Measurements from ENCODE around the gene NAB1. TPM values are rescaled to one million over a fixed set of nuclear protein-coding genes. Genes with fewer than 3 reads are reported as not detected.

Gene NAB1
- total RNA-seq, 1 experiment from 2014 or later = 36.9 TPM

DNA sequence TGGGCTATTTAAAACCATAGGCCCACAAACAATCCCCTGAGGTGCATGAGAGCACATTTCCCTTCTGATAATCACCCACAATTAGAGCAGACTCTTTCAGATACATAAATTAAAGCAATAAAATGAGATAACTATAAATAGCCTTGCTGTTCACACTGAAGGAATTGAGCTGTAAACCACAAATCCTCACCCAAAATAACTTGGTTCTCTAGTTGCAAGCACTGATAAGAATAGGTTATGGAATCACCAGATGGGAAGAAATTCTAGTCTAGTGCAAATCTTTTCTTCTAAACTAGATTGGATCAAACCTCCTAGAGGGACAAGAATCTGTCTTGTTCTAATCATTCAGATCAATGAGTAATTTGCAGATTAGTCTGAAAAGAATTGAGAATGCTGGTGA is 64.6 kb downstream of the NAB1 start:
- no peaks in the 10 kb centered on the region for H4K20me1 ChIP-seq (ENCODE audit: control insufficient read depth, insufficient read depth, insufficient read length)
- Mint-ChIP-seq H3K4me1 (peaks cover 0 to 4% of the 10 kb centered on the region in 2 experiments; a peak in 2 of 4 replicates), H3K9me3 (peaks cover 6 to 9% of the 10 kb centered on the region in 2 experiments; a peak in 4 of 5 replicates), H3K27me3 (ENCODE audit: low read depth) (peaks cover 1% of the 10 kb centered on the region), H3K36me3 (ENCODE audit: insufficient read depth in 1 of 3, low read depth in 3 of 3) (peaks cover under 1 to 8% (median under 1%) of the 10 kb centered on the region in 3 experiments; a peak in 6 of 7 replicates), H3K4me3 (no peak overlapping the region), H3K27ac (no peak overlapping the region)
- no peak overlapping the region for H2BK5ac ChIP-seq (ENCODE audit: insufficient read length, low read length)
- no peak overlapping the region for H4K8ac ChIP-seq (replicated peaks; ENCODE audit: insufficient read length, low read depth, low read length)
- H3K23me2 ChIP-seq (ENCODE audit: insufficient read length, low read depth, low read length, poor library complexity, severe bottlenecking) = no peaks in the 10 kb centered on the region
- no peak overlapping the region for H2BK15ac ChIP-seq (ENCODE audit: low read depth, low read length)
- no peak overlapping the region for H4K91ac ChIP-seq (ENCODE audit: insufficient read length, low read depth, low read length)
- no peaks in the 10 kb centered on the region for H3K79me1 ChIP-seq (ENCODE audit: insufficient read depth, low read depth, low read length, poor library complexity, severe bottlenecking)
- no peak overlapping the region for H3K4me2 ChIP-seq (ENCODE audit: insufficient read depth, insufficient read length, low read length)
- no peak overlapping the region for H3K56ac ChIP-seq (ENCODE audit: insufficient read length, low read depth, low read length)
- no peak overlapping the region for H3K18ac ChIP-seq (ENCODE audit: insufficient read length, low read depth, low read length)
- no peak overlapping the region for H3K9ac ChIP-seq (ENCODE audit: extremely low read depth, insufficient read length, low read length)
- H2AK5ac ChIP-seq (ENCODE audit: insufficient read length, low read length) = no peak overlapping the region
- H2BK12ac ChIP-seq (ENCODE audit: insufficient read length, low read depth, low read length) = no peak overlapping the region
- no peak overlapping the region for H2BK20ac ChIP-seq (ENCODE audit: low read depth, low read length, poor library complexity, severe bottlenecking)
- no peaks in the 10 kb centered on the region for H3K4me1 ChIP-seq (ENCODE audit: insufficient read depth, low read length)
- H3K9me3 ChIP-seq (ENCODE audit: control insufficient read depth, low read depth, low read length) = no peaks in the 10 kb centered on the region
- H2BK120ac ChIP-seq (ENCODE audit: low read depth, low read length, poor library complexity, severe bottlenecking) = no peak overlapping the region
- no peaks in the 10 kb centered on the region for H3K79me2 ChIP-seq (ENCODE audit: insufficient read depth, low read length)
- H3K27me3 ChIP-seq (ENCODE audit: insufficient read depth, low read length) = no peaks in the 10 kb centered on the region
- H3K4ac ChIP-seq (ENCODE audit: low read depth, low read length) = no peak overlapping the region
- TF ChIP-seq, protein P1, sequence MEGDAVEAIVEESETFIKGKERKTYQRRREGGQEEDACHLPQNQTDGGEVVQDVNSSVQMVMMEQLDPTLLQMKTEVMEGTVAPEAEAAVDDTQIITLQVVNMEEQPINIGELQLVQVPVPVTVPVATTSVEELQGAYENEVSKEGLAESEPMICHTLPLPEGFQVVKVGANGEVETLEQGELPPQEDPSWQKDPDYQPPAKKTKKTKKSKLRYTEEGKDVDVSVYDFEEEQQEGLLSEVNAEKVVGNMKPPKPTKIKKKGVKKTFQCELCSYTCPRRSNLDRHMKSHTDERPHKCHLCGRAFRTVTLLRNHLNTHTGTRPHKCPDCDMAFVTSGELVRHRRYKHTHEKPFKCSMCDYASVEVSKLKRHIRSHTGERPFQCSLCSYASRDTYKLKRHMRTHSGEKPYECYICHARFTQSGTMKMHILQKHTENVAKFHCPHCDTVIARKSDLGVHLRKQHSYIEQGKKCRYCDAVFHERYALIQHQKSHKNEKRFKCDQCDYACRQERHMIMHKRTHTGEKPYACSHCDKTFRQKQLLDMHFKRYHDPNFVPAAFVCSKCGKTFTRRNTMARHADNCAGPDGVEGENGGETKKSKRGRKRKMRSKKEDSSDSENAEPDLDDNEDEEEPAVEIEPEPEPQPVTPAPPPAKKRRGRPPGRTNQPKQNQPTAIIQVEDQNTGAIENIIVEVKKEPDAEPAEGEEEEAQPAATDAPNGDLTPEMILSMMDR (conservative IDR thresholded peaks at IDR 0.05) = no peak
- no peak overlapping the region for H3K23ac ChIP-seq (ENCODE audit: insufficient read length, low read depth, low read length)
- no peak overlapping the region for H3K27ac ChIP-seq (ENCODE audit: insufficient read length, low read depth, low read length)
- no peak overlapping the region for H4K5ac ChIP-seq (ENCODE audit: insufficient read length, low read depth, low read length)
- H3T11ph ChIP-seq (ENCODE audit: low read length) = no peak overlapping the region
- no peak overlapping the region for H2AFZ ChIP-seq (ENCODE audit: low read length)
- H3K14ac ChIP-seq (ENCODE audit: insufficient read depth, low read length) = no peak overlapping the region
- no peak for DNase-seq
